HG03095 (cell line): Measurements from ENCODE around the gene ZNF862.

Source experiments
- ATAC-seq: cut with Tn5 transposase; IDR thresholded peaks from one replicate; pipeline ENCODE4 v1.9.1; 2021; ENCODE audit warnings: moderate library complexity; ENCODE audit not compliant: unreplicated experiment

The ZNF862 gene

GRCh38 chr7:149838224-149838991 lies at the start of gene ZNF862:
TSS of gene ZNF862 (plus strand) at chr7:149838375. CDS start at chr7:149838612, 237 bp downstream.
- ATAC-seq: peak; percentile 99

- ATAC-seq: no peak
These were observed 49.1 kb upstream of the ZNF862 start for GRCh38 chr7:149789101-149789500.

GRCh38 chr7:149790146-149790548 lies 48.0 kb upstream of the ZNF862 start:
- ATAC-seq: no peak

- no peak for ATAC-seq
These were observed 47.3 kb upstream of the ZNF862 start for GRCh38 chr7:149790754-149791360.

DNA sequence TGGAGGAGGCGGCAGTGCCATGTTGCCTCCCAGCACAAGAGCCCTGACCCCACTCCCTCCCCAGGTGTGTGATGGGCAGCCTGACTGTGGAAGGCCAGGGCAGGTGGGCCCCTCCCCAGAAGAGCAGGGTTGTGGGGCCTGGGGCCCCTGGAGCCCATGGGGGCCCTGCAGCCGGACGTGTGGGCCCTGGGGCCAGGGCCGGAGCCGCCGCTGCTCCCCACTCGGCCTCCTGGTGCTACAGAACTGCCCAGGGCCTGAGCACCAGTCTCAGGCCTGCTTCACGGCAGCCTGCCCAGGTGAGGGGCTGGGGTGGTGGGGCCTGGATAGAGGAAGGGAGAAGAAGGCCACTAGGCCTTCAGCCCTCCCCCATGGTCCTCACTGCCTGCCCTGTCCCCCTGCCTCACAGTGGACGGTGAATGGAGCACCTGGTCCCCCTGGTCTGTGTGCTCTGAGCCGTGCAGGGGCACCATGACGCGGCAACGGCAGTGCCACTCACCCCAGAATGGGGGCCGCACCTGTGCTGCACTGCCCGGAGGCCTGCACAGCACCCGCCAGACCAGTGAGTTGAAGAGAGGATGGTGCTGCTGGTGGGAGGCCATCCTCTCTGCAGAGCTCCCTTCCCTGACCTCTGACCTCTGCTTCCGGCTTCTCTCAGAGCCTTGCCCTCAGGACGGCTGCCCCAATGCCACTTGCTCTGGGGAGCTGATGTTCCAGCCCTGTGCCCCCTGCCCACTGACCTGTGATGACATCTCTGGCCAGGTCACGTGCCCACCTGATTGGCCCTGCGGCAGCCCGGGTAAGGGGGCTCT lies 46.6 kb upstream of the ZNF862 start:
- no peak for ATAC-seq

DNA sequence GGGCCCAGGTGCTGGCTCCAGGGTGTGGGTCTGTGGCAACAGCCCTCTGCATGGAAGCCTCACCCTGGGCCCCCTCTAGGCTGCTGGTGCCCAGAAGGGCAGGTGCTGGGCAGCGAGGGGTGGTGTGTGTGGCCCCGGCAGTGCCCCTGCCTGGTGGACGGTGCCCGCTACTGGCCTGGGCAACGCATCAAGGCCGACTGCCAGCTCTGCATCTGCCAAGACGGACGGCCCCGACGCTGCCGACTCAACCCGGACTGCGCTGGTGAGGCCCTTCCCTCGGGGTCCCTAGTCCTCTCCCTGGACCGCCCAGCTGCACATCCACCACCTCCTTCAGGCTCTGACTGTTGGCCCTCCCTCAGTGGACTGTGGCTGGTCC lies 46.0 kb upstream of the ZNF862 start:
- no peak for ATAC-seq

GRCh38 chr7:149793261-149793660 lies 44.9 kb upstream of the ZNF862 start:
- ATAC-seq: no peak

DNA sequence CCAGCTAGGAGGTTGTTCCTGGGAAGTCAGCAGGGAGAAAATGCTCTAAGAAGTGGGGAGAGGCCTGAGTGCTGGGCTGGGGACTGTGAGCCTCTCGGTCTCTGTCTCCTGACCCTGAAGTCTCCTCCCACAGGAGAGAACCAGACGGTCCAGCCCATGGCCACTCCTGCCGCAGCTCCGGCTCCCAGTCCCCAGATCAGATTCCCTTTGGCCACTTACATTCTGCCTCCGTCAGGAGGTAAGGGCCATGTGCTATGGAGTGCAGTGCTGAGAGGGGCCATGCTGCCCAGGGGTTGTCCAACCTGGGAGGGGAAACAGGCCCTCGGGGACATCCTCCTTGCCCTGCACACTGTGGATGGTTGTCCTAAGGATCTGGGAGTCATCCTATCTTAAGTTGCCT lies 43.5 kb upstream of the ZNF862 start:
- no peak for ATAC-seq

GRCh38 chr7:149795126-149795525 lies 43.0 kb upstream of the ZNF862 start:
- ATAC-seq: no peak

DNA sequence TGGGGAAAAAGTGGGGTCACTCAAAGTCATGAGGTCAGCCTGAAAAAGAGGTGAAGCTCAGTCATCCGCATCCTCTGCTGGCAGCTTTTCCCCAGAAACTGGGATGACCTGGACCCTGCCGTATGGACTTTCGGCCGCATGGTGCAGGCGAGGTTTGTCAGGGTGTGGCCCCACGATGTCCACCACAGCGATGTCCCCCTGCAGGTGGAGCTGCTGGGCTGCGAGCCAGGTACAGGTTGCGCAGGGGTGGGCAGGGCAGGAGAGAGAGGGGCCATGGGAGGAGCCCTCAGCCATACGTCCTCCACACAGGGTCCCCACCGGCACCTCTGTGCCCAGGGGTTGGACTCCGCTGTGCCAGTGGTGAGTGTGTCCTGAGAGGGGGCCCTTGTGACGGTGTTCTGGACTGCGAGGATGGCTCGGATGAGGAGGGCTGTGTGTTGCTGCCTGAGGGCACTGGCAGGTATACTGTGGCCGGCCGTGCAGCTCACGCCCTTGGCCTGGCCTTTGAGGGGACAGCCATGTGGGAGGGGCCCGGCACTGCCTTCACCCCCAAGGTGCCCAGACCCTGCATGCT lies 41.8 kb upstream of the ZNF862 start:
- no peak for ATAC-seq

GRCh38 chr7:149797771-149798170 lies 40.4 kb upstream of the ZNF862 start:
- ATAC-seq: no peak

GRCh38 chr7:149799397-149800168 lies 38.6 kb upstream of the ZNF862 start:
- no peak for ATAC-seq

DNA sequence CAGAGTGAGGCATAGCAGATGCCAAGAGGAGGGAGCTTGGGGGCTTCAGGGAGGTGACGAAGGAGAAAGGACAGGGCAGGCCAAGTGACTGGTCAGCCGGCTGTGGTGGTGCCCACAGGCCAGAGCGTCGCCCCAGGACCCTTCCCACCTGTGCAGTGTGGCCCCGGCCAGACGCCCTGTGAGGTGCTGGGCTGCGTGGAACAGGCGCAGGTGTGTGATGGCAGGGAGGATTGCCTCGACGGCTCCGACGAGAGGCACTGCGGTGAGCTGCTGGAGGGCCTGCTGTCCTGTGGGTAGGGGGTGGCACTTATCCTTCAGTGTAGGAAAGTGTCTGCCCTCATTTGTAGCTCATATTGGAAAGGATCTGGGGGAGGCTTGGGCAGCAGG lies 38.0 kb upstream of the ZNF862 start:
- no peak for ATAC-seq

- ATAC-seq: no peak
These were observed 37.1 kb upstream of the ZNF862 start for GRCh38 chr7:149801002-149801566.

DNA sequence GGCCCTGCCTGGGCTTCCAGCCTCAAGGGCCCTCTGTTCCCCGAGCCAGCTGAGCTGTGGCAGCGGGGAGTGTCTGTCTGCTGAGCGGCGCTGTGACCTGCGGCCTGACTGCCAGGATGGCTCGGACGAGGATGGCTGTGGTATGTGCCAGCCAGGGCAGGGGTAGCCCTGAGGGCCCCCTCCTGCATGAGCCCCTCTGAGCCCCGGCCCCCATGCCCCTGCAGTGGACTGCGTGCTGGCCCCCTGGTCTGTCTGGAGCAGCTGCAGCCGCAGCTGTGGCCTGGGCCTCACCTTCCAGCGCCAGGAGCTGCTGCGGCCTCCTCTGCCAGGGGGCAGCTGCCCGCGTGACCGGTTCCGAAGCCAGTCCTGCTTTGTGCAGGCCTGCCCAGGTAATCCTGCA lies 36.4 kb upstream of the ZNF862 start:
- no peak for ATAC-seq

DNA sequence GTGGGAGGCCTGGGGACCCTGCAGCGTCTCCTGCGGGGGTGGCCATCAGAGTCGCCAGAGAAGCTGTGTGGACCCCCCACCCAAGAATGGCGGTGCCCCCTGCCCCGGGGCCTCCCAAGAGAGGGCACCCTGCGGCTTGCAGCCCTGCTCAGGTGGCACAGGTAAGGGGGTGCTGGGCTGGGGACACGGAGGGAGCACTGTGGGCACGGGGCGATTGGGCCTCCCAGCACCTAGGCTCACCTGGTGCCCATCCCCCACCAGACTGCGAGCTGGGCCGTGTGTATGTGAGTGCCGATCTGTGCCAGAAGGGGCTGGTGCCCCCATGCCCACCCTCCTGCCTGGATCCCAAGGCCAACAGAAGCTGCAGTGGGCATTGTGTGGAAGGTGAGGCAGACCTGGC lies 35.2 kb upstream of the ZNF862 start:
- ATAC-seq: no peak

DNA sequence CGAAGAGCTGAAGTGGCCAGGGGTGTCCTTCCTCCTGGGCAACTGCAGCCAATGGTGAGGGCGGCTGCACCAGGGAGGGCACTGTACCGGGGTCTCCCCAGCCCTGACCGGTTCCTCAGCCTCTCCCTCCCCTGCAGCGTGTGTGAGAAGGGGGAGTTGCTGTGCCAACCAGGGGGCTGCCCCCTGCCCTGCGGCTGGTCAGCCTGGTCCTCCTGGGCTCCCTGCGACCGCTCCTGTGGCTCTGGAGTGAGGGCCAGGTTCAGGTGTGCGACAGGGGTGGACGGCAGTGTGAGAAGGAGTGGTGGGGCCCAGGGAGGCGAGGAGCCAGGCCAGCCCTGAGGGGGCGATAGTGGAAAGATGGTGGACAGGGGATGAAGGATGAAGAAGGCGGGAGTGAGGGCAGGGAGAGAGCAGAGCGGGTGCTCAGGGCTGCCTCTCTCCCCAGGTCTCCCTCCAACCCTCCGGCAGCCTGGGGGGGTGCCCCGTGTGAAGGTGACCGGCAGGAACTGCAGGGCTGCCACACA lies 34.6 kb upstream of the ZNF862 start:
- no peak for ATAC-seq

- no peak for ATAC-seq
These were observed 34.1 kb upstream of the ZNF862 start for GRCh38 chr7:149804106-149804505.

DNA sequence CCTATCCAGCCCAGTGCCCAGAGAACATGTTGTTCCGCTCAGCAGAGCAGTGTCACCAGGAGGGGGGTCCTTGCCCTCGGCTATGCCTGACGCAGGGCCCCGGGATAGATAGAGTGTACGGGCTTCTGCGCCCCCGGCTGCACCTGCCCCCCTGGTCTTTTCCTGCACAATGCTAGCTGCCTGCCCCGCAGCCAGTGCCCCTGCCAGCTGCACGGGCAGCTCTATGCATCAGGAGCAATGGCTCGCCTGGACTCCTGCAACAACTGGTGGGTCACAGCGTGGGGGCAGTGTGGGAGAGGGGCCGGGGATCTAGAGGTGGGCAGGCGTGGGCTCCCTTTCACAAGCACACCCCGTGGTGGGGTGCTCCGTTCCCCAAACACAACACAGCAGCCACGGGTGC lies 31.4 kb upstream of the ZNF862 start:
- no peak for ATAC-seq

DNA sequence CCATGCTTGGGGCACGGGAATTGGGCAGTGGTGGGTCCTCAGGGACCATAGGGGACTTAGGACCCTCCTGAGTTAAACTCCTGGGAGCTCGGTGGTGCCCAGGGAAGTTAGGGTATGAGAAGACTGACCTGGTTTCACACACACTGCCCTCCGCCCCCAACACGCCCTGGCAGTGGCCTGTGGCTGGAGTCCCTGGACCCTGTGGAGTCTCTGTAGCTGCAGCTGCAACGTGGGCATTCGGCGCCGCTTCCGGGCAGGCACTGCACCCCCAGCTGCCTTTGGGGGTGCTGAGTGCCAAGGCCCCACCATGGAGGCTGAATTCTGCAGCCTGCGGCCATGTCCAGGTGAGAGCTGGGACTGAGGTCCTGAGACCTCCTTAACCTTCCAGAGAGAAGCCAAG lies 29.9 kb upstream of the ZNF862 start:
- ATAC-seq: no peak
